Glomerular endothelial cell (primary cell): ENCODE measurements around the gene CIB1. TPM values are rescaled to one million over a fixed set of nuclear protein-coding genes. Genes with fewer than 3 reads are reported as not detected.

Experiments used
- total RNA-seq: library from RNA; depleted of rRNA; stranded (reverse); fragments of >200 nt; gene quantifications from 2 replicates; pipeline ENCODE4 v1.2.3, GENCODE V29; 2015

Gene CIB1
- total RNA-seq, 1 donor from 2014 or later = 44.9 TPM

Other genes with a start within 250 kb of the CIB1 start
- gene ZNF710, start 232.6 kb downstream of the CIB1 start, total RNA-seq = 13.8 and 16.5 TPM in 2 replicates
- 88.2 and 116 TPM in 2 replicates for gene IDH2, start 131.5 kb downstream of the CIB1 start, total RNA-seq
- gene SEMA4B, start 32.6 kb downstream of the CIB1 start, total RNA-seq = 16.3 and 16.7 TPM in 2 replicates
- 12.4 and 16.4 TPM in 2 replicates for gene GDPGP1, start 268 bp upstream of the CIB1 start, total RNA-seq
- not detected in 2 replicates for gene TTLL13, start 15.6 kb upstream of the CIB1 start, total RNA-seq
- 52.7 and 64.9 TPM in 2 replicates for gene NGRN, start 31.7 kb upstream of the CIB1 start, total RNA-seq
- 1.3 and 1.6 TPM in 2 replicates for gene ZNF774, start 118.3 kb upstream of the CIB1 start, total RNA-seq
- gene IQGAP1, start 154.3 kb upstream of the CIB1 start, total RNA-seq = 292 and 350 TPM in 2 replicates